ENCODE measurements around the gene PSRC1.

- TF ChIP-seq, protein P1, sequence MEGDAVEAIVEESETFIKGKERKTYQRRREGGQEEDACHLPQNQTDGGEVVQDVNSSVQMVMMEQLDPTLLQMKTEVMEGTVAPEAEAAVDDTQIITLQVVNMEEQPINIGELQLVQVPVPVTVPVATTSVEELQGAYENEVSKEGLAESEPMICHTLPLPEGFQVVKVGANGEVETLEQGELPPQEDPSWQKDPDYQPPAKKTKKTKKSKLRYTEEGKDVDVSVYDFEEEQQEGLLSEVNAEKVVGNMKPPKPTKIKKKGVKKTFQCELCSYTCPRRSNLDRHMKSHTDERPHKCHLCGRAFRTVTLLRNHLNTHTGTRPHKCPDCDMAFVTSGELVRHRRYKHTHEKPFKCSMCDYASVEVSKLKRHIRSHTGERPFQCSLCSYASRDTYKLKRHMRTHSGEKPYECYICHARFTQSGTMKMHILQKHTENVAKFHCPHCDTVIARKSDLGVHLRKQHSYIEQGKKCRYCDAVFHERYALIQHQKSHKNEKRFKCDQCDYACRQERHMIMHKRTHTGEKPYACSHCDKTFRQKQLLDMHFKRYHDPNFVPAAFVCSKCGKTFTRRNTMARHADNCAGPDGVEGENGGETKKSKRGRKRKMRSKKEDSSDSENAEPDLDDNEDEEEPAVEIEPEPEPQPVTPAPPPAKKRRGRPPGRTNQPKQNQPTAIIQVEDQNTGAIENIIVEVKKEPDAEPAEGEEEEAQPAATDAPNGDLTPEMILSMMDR (IDR thresholded peaks at IDR 0.05; ENCODE audit: low read depth, low read length), result no peak
- TF ChIP-seq EZH2phosphoT487 (IDR thresholded peaks at IDR 0.05; ENCODE audit: low read depth), result no peak
Measured at GRCh38 chr1:109298666-109299557, 16.0 kb upstream of the PSRC1 start.
